Activated T-cell treated with anti-CD3 and anti-CD28 coated beads for 48 hours (primary cell): Measurements from ENCODE around the gene ANO4.
"Not testable (repeated sequence)": the region's sequence is repeated elsewhere in the genome, so short reads cannot be mapped to it uniquely, and the experiment has no call there.

Experiments used
- DNase-seq: peaks from one replicate; pipeline ENCODE4 v3.0.0-alpha.2; 2020; ENCODE audit warnings: low read depth

The ANO4 gene

DNA sequence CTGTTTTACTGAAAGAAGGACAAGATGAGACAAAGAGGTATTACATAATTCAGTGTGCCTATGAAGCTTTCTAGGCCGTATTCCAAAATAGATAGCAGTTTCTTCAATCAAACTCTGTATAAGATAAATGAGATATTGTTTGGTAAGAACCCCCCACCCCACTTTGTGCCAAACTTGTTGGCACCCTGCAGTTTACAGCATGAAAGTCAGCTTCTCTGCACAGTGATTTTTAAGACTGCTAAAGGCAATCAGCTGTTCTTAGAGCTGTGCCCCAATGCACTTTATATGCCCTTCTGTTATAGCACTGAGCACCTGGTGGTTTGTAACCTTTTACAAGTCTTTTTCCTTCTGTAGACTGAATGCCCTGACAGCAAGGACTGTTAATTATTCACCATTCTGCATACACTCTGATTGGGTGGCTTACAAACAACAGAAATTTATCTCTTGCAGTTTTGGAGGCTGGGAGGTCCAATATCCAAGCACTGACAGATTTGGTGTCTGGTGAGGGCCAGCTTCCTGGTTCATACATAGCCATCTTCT is 76.7 kb downstream of the ANO4 start:
- DNase-seq: no peak

DNA sequence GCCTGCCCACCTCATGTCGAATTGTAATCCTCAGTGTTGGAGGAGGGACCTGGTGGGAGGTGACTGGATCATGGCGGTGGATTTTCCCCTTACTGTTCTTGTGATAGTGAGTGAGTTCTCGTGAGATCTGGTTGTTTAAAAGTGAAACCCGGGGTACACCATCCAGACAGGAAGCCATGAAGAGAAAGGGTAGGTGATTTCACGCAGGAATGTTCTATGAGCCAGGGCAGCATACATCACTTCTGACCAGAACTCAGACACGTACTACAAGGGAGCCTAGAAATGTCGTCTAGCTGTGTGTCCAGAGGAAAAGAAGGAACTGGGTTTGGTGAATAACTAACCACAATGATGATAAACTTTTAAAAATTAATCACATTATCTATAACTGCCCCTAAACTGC is 80.6 kb downstream of the ANO4 start:
- no peak for DNase-seq

DNA sequence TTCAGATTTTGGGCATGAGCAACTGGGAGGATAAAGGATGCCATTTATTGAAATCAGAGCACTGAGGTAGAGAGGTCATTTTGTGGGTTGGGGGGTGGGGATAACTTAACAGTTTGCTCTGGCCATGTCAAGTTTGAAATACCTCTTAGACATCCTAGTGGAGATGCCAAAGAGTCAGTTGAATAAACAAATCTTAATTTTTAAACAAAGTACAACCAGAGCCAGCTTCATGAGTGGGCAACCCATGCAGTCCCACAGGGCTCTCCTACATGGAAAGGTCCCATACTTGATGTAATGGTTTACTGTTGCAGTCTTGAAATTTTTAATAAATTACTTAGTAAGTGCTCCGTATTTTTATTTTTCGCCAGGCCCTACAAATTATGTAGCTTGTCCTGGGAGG is 81.2 kb downstream of the ANO4 start:
- no peak for DNase-seq

DNA sequence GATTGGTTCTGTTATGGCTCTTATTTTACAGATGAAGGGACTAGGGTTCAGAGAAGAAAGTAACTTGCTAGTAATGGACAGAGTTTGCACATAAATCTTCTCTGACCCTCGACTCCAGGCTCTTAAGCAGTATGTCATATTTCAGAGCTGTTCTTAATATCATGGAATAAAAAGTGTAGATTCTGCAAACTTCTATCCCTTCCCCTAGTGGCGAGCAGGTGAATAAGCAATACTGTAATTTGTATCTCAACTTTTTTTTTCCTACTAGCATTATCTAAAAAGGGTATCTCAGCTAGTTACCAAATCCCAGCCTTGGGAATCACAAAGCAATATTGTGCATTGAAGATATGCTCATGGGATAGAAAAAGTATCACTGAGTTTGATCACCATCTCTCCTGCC is 83.2 kb downstream of the ANO4 start:
- DNase-seq: no peak

- no peak for DNase-seq
Measured at GRCh38 chr12:100895192-100895591, 100.6 kb downstream of the ANO4 start.

GRCh38 chr12:100896192-100896591 is 101.6 kb downstream of the ANO4 start:
- no peak for DNase-seq

DNA sequence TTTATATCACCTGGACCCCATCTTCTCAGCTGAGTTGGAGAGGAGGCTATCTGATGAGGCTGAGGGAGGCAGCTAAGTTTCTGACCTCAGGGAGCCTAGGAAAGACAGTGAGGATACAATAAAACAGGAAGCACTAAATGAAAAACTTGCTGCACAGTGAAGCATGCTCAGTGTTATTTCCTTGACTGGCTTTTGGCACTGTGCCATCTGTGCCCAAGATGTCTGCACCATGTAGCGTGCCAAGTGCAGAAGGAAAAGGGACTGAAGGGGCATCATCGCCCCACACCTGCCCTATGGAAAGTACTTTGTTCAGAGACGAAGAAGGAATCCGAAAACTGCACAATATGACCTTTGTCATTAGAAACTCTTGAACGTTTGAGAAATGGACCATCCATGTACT is 102.7 kb downstream of the ANO4 start:
- DNase-seq: no peak

- DNase-seq: no peak
Measured at GRCh38 chr12:100899301-100899700, 104.7 kb downstream of the ANO4 start.

GRCh38 chr12:100900808-100901207 is 106.2 kb downstream of the ANO4 start:
- no peak for DNase-seq

- no peak for DNase-seq
Measured at GRCh38 chr12:100901266-100901665, 106.7 kb downstream of the ANO4 start.

GRCh38 chr12:100904270-100904669 is 109.7 kb downstream of the ANO4 start:
- no peak for DNase-seq

GRCh38 chr12:100908501-100908900 is 113.9 kb downstream of the ANO4 start:
- DNase-seq: no peak

DNA sequence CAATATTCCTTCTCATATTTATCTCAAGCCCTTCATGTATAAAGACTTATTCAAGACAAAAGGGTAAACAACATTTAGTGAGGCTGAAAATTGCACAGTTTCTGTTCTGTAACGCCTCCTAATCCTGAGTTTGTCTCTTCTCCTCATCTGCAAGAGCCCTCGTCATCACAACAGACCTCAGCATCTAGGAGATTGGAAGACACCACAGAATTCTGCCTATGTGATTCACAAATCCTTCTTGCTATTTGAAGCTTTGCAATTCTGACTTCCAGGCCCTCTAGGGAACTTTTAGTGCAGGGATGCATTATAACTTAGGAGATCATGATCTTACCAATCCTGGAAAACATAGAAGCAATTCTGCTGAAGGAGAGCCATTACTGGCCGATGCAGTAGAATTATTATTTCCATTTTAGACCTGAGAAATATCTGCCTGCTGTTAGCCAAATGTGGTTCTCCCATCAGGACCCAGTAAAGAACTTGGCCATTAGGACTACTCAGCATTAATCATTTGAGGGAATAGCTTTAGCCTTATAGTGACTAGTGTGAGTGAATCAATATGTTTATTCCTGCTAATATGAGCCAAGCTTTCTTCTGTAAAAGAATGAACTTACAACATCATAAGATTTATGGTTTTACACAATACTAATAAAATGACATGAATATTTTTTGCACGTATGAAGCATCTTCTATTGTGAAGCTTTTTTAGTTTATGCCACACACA is 119.5 kb downstream of the ANO4 start:
- DNase-seq: no peak

DNA sequence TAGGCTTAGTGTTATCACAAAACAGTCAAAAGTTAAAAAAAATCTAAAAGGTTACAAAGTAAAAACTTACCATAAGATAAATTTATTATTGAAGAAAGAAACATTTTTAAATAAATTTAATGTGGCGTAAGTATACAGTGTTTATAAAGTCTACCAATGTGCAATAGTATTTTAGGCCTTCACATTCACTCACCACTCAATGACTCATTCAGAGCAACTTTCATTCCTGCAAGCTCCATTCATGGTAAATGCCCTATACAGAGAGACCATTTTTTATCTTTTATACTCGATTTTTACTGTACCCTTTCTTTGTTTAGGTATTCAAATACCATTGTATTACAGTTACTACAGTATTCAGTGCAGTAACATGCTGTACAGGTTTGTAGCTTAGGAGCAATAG is 124.5 kb downstream of the ANO4 start:
- no peak for DNase-seq

DNA sequence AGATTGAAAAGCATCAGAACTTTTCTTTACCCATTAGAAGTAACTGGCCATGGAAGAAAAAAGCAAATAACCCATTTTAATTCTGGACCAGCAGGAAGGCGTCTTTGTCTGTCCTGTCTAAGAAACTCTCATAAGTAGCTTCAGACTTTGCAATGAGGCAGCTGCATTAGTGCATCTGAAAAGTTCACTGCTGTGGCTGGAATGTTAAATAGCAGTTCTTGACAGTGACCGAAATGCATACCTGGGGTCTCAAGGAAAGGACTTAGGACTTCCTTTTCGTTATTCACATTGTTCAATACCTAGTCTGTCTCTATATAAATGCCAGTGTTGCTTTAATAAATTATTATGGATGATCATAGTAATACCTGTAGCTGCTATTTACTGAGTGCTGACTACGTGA is 125.9 kb downstream of the ANO4 start:
- DNase-seq: no peak

DNA sequence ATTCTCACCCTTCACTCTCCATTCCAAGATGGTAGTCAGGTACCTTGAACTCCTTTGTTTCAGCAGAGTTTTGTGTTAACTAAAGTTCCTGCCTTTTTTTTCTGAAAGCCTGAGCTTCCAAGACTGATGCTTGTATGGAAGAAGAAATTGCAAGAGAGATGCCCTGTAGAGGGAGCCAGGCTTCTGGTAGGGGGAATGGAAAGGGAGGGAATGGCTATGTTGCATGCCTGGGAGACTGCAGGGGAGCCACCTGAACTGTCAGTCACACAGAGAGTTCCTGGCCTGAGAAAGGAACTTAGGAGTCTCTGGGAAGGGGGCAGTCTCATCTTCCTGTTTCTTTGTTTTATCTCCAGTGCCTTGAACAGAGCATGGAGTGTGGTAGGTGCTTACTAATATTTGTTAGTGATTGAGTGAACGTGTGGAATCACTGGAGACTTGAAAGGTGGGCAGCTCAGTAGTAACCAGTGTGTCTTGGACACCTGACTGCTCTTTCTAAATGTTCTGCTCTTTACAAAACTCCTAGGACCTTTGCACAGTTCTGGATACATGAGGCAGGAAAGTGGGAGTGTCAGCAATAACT is 132.2 kb downstream of the ANO4 start:
- no peak for DNase-seq

GRCh38 chr12:100927826-100928225 is 133.2 kb downstream of the ANO4 start:
- no peak for DNase-seq

GRCh38 chr12:100932571-100932970 is 138.0 kb downstream of the ANO4 start:
- no peak for DNase-seq

DNA sequence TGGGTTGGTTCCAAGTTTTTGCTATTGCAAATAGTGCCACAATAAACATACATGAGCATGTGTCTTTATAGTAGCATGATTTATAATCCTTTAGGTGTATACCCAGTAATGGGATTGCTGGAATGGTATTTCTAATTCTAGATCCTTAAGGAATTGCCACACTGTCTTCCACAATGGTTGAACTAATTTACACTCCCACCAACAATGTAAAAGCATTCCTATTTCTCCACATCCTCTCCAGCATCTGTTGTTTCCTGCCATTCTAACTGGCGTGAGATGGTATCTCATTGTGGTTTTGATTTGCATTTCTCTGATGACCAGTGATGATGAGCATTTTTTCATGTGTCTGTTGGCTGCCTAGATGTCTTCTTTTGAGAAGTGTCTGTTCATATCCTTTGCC is 139.0 kb downstream of the ANO4 start:
- DNase-seq: not testable (repeated sequence)

DNA sequence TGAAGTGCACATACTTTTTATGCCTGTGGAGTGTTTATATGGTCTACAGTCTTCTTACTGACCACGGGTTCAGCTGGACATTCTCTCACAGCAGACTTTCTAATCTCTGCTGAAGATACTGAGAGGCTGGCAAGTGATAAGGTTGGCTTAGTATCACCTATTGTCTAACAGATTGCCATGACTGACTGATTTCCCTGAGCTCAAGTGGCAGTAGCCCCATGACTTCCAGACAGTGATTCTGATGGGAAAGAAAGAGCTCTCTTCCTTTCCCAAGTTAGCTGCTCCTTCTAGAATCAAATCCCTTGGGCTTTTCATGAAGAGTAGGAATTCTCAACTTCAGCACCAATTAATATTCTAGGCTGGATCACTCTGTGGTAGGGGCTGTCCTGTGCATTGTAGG is 141.4 kb downstream of the ANO4 start:
- DNase-seq: no peak

GRCh38 chr12:100936661-100937060 is 142.1 kb downstream of the ANO4 start:
- no peak for DNase-seq

- no peak for DNase-seq
Measured at GRCh38 chr12:100940503-100940902, 145.9 kb downstream of the ANO4 start.

DNA sequence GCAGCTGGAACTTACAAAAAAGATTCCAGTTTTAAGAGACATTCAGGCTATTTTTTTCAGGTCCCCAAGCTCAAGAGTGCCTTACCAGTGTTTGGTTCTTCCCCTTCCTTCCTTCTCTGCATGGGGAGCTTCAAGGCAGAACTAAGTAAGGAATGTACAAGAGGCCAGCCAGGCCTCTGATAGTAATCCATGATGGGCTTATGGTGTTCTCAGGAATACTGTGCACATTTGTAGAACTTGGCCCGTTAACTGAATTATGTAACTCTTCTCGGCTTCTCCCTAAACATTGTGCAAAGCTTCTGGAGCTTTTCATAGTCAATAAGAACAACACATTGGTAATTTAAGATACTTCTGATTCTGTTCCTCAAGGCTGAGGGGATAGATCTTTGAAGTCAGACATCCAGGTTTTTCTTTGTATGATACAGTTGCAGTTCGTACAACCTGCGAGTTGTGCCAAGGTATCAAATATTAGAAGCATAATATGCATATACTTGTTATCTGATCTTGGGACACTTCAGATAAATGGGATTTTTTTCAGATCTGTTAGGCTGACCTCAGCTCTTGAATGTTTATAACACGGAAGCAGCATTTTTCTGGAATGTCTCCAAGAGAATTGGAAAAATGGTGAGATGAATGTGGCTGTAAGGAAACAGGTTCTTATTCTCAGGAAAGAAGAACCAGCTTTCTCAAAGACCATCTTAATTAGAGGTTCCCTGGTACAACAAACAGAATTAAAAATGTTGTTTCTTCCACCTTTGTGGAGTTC is 148.6 kb downstream of the ANO4 start:
- DNase-seq: no peak
